ENCODE results near the gene KIAA0586. TPM values are rescaled to one million over a fixed set of nuclear protein-coding genes. Genes with fewer than 3 reads are reported as not detected.

Gene KIAA0586
- total RNA-seq, 1 donor from 2014 or later = 19.7 TPM

DNA sequence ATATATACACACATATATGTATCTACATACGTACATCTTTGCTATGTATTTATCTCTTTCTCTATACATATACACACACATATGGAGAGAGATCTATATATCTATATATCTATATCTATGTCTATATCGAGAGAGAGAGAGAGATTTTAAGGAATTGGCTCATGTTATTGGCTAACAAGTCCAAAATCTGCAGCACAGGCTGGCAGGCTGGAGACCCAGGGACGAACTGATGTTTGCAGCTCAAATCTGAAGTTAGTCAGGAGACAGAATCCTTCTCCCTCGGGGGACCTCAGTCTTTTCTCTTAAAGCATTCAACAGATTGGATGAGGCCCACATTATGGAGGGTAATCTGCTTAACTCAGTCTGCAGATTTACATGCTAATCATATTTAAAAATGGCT lies 169.5 kb downstream of the KIAA0586 start:
- Mint-ChIP-seq H3K4me1 (no peaks in the 10 kb centered on the region), H3K9me3 (no peaks in the 10 kb centered on the region), H3K27me3 (ENCODE audit: low read depth) (no peaks in the 10 kb centered on the region), H3K36me3 (no peaks in the 10 kb centered on the region), H3K27ac (no peak overlapping the region), H3K4me3 (no peak overlapping the region)
- no peak for DNase-seq (ENCODE audit: low spot score in 2 of 2, unreplicated experiment in 2 of 2)
- TF ChIP-seq CTCF (IDR thresholded peaks at IDR 0.05; ENCODE audit: unreplicated experiment) = no peak

GRCh38 chr14:58598028-58598803 lies 170.7 kb downstream of the KIAA0586 start:
- no peaks in the 10 kb centered on the region for H3K4me1 Mint-ChIP-seq
- DNase-seq (ENCODE audit: low spot score in 2 of 2, unreplicated experiment in 2 of 2) = no peak

DNA sequence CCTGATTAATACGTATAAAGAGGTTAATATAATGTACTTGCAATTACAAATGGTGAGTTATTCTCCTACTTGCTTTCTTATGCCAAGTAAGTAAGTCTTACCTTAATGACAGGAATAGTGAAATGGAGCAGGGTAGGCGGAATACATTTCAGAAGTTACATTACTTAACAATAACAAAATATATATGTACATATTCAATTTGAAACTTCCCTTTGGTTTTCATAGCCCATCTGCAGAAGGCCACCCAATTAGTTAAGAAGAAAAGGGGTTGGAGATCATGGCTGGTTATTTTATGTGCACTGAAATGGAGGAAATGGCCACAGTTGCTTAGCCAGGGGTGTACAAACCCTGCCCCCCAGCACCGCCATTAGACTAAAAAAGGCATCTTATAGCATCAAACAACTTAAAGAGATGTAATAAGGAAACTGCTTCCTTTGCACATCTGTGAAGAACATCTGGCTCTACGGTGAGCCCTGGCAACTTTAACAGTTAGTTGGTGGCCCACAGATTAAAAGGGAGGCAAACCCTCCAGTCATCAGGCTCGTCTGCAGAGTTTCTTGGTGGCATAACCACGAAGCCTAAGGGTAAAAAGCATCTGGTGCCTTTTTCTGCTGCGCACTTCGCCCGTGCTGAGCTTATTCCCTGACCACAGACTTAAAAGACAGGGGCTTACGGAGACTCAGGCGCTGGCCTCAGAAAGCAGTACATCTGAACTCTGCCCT lies 171.4 kb downstream of the KIAA0586 start:
- DNase-seq (ENCODE audit: low spot score in 2 of 2, unreplicated experiment in 2 of 2) = no peak
- Mint-ChIP-seq H3K4me1 (no peaks in the 10 kb centered on the region), H3K9me3 (no peaks in the 10 kb centered on the region), H3K4me3 (no peak overlapping the region), H3K27me3 (ENCODE audit: low read depth) (no peaks in the 10 kb centered on the region), H3K27ac (no peak overlapping the region), H3K36me3 (no peaks in the 10 kb centered on the region)
- no peak for TF ChIP-seq CTCF (IDR thresholded peaks at IDR 0.05; ENCODE audit: unreplicated experiment)

More at GRCh38 chr14:58598028-58598803, 170.7 kb downstream of the KIAA0586 start:
- Mint-ChIP-seq H3K9me3 (no peaks in the 10 kb centered on the region), H3K27me3 (ENCODE audit: low read depth) (no peaks in the 10 kb centered on the region), H3K4me3 (no peak overlapping the region), H3K36me3 (no peaks in the 10 kb centered on the region), H3K27ac (no peak overlapping the region)
- TF ChIP-seq CTCF (IDR thresholded peaks at IDR 0.05; ENCODE audit: unreplicated experiment) = no peak

- DNase-seq (ENCODE audit: low spot score in 2 of 2, unreplicated experiment in 2 of 2) = no peak
Measured at GRCh38 chr14:58599707-58600106, 172.2 kb downstream of the KIAA0586 start.

More at GRCh38 chr14:58599707-58600106, 172.2 kb downstream of the KIAA0586 start:
- H3K36me3 Mint-ChIP-seq = no peaks in the 10 kb centered on the region
- H3K4me3 Mint-ChIP-seq = no peak overlapping the region
- H3K4me1 Mint-ChIP-seq = no peaks in the 10 kb centered on the region
- H3K27me3 Mint-ChIP-seq (ENCODE audit: low read depth) = no peaks in the 10 kb centered on the region
- H3K9me3 Mint-ChIP-seq = no peaks in the 10 kb centered on the region
- H3K27ac Mint-ChIP-seq = no peak overlapping the region
- TF ChIP-seq CTCF (IDR thresholded peaks at IDR 0.05; ENCODE audit: unreplicated experiment) = no peak

Other genes starting within 250 kb of the KIAA0586 start
- 62.2 to 71.5 TPM (median 67.1 TPM) in 3 replicates for gene ACTR10, start 227.6 kb upstream of the KIAA0586 start, total RNA-seq
- 133 to 142 TPM (median 133 TPM) in 3 replicates for gene PSMA3, start 182.9 kb upstream of the KIAA0586 start, total RNA-seq
- gene ARID4A, start 129.2 kb upstream of the KIAA0586 start, total RNA-seq = 28.1 to 35.5 TPM (median 32.9 TPM) in 3 replicates
- 0.47 TPM in 1 of 3 replicates, not detected in the others for gene TOMM20L, start 31.8 kb upstream of the KIAA0586 start, total RNA-seq
- gene TIMM9, start 188 bp upstream of the KIAA0586 start, total RNA-seq = 40.5 to 43.9 TPM (median 40.8 TPM) in 3 replicates
- 57.8 to 61.7 TPM (median 59.2 TPM) in 3 replicates for gene DACT1, start 210.2 kb downstream of the KIAA0586 start, total RNA-seq

All from mesothelial cell of epicardium (in vitro differentiated cells).